ENCODE results near the gene HDAC7. TPM values are rescaled to one million over a fixed set of nuclear protein-coding genes. Genes with fewer than 3 reads are reported as not detected.

HDAC7 gene
- total RNA-seq, 1 donor from 2014 or later: 84.4 TPM

GRCh38 chr12:47741340-47741703, 78.4 kb downstream of the HDAC7 start:
- H3K4me3 ChIP-seq (ENCODE audit: low read depth, low read length): no peak overlapping the region
- DNase-seq (ENCODE audit: low read depth): no peak
- no peak for TF ChIP-seq CTCF (conservative IDR thresholded peaks at IDR 0.05; ENCODE audit: low read depth, low read length)

GRCh38 chr12:47740606-47741339, 78.9 kb downstream of the HDAC7 start:
- no peak for TF ChIP-seq CTCF (conservative IDR thresholded peaks at IDR 0.05; ENCODE audit: low read depth, low read length)
- no peak overlapping the region for H3K4me3 ChIP-seq (ENCODE audit: low read depth, low read length)
- no peak for DNase-seq (ENCODE audit: low read depth)

DNA sequence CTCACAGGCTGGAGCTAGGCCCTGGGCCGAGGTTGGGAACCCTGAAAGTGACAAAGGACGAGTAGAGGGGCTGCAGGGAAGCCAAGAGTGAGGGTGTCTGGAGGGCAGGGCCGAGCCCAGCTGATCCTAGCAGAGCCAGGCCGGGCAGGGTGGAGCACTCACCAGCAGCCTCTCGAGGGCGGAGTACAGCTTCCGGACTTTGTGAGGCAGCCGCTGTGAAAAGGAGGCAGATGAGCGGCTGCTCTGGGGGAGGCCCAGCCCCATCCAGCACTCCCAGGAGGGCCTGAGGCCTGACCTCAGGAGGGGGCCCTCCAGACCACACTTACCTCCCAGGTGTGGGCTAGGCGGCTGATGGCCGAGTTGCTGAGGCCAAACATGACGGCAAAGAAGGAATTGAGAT, 79.7 kb downstream of the HDAC7 start:
- no peak for DNase-seq (ENCODE audit: low read depth)
- no peak for TF ChIP-seq CTCF (conservative IDR thresholded peaks at IDR 0.05; ENCODE audit: low read depth, low read length)

DNA sequence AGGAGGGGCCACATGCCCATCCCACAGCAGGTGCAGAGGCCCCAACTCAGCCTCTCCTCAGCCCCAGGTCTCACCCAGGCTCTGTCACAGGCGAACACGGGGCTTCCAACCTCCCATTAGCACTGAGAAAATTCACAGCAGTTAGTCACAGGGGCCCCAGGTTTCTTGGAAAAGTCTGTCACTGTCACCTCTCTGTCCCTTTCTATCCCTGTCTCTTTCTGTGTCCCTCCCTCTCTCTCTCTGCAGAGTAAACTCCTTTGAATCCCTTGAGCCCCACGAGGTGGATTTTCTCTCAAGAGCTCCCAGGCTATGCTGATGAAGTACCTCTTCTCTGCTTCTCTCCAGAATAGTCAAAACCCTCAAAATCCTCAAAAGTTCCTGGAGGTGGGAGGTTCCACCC, 80.4 kb downstream of the HDAC7 start:
- TF ChIP-seq CTCF (conservative IDR thresholded peaks at IDR 0.05; ENCODE audit: low read depth, low read length): no peak
- no peak for DNase-seq (ENCODE audit: low read depth)
- H3K4me3 ChIP-seq (ENCODE audit: low read depth, low read length): no peak overlapping the region

More for the DNA sequence above, 79.7 kb downstream of the HDAC7 start:
- H3K4me3 ChIP-seq (ENCODE audit: low read depth, low read length): no peak overlapping the region

DNA sequence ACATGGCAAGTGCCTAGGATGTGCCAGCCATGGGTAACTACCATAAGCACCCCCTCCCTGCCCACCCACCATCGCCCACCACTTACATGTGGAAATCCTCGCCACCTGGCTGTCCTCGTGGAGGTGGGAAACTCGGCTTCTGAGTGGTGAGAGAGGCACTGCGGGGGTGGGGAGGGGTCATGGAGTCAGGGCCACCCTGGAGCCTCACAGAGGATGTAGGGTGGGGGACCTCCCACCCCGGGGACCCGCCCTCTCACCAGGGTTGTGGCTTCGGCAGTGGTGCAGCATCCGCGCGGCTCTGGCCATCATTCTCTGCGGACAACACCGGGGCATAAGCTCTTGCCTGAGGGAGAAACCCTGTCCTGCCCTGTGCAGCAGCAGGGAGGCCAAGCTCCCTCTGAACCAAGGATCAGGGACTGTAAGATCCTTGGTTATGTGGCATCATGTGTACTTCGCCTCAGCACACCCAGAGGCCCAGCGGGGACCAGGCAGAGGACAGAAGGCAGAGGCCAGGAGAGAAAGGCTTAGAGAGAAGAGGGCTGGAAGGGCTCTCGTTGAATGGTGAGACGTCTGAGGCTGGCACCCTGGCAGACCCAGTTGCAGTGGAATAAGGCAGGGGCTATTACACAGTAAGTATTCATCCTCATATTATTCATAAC, 81.6 kb downstream of the HDAC7 start:
- DNase-seq (ENCODE audit: low read depth): no peak
- no peak overlapping the region for H3K4me3 ChIP-seq (ENCODE audit: low read depth, low read length)
- TF ChIP-seq CTCF (conservative IDR thresholded peaks at IDR 0.05; ENCODE audit: low read depth, low read length): no peak

GRCh38 chr12:47736877-47737676, 82.6 kb downstream of the HDAC7 start:
- no peak for TF ChIP-seq CTCF (conservative IDR thresholded peaks at IDR 0.05; ENCODE audit: low read depth, low read length)
- DNase-seq (ENCODE audit: low read depth): no peak
- no peak overlapping the region for H3K4me3 ChIP-seq (ENCODE audit: low read depth, low read length)

All from epithelial cell of proximal tubule (primary cell).